Renal pelvis (tissue), 4 donors: Measurements from ENCODE around the gene ARHGAP20. TPM values are rescaled to one million over a fixed set of nuclear protein-coding genes. Genes with fewer than 3 reads are reported as not detected.

Experiments
- DNase-seq: peaks from one replicate; pipeline ENCODE4 v3.0.0-alpha.2; 2013
- polyA plus RNA-seq, 3 donors: library from polyadenylated mRNA; unstranded; fragments of 120-200 nt; gene quantifications; one replicate each; pipeline ENCODE4 v1.2.1, GENCODE V29; 2013; ENCODE audit not compliant: insufficient read length in 3 of 3

The ARHGAP20 gene
- polyA plus RNA-seq, 3 donors, result 4.3 to 4.9 (median 4.6) TPM

- no peak for DNase-seq
Observed at GRCh38 chr11:110527146-110527545, 185.1 kb downstream of the ARHGAP20 start.
